Stimulated activated naive CD8-positive, alpha-beta T cell treated with anti-CD3 and anti-CD28 coated beads, Interleukin-15, Interleukin-2, amounts not matched to agents 100 U/mL and 50 U/mL, for 24 hours (primary cell): ENCODE measurements around the gene RPL10L.

Source experiments
- ATAC-seq: fragments of 150-1000 bp; cut with Tn5 transposase; one replicate; pipeline ENCODE4 v1.10.0; 2021
- DNase-seq: peaks from one replicate; pipeline ENCODE4 v3.0.0; 2021

The RPL10L gene

GRCh38 chr14:46651526-46652144 lies at the start of gene RPL10L:
Gene RPL10L (minus strand): TSS chr14:46651781. CDS start chr14:46651736, 45 bp downstream.
- no peak for DNase-seq
- ATAC-seq = no peak

GRCh38 chr14:46691819-46692218 lies 40.2 kb upstream of the RPL10L start:
- DNase-seq (no peak), ATAC-seq (no peak)

- ATAC-seq (no peak), DNase-seq (no peak)
Measured at GRCh38 chr14:46686652-46687051, 35.1 kb upstream of the RPL10L start.

GRCh38 chr14:46672128-46672527 lies 20.5 kb upstream of the RPL10L start:
- ATAC-seq (no peak), DNase-seq (no peak)

GRCh38 chr14:46663382-46663781 lies 11.8 kb upstream of the RPL10L start:
- DNase-seq (no peak), ATAC-seq (no peak)

- ATAC-seq = no peak
- DNase-seq = no peak
Measured at GRCh38 chr14:46661728-46662127, 10.1 kb upstream of the RPL10L start.

GRCh38 chr14:46653031-46653755 lies 1.6 kb upstream of the RPL10L start:
- DNase-seq (no peak), ATAC-seq (no peak)

- DNase-seq (no peak), ATAC-seq (no peak)
Measured at GRCh38 chr14:46646796-46647195, 4.8 kb downstream of the RPL10L start.

GRCh38 chr14:46626876-46627275 lies 24.7 kb downstream of the RPL10L start:
- DNase-seq (no peak), ATAC-seq (no peak)
